HG03520 (cell line): ENCODE results near the gene KLK8.
"Not testable (repeated sequence)": the region's sequence is repeated elsewhere in the genome, so short reads cannot be mapped to it uniquely, and the experiment has no call there.

Source experiments
- ATAC-seq: cut with Tn5 transposase; IDR thresholded peaks from one replicate; pipeline ENCODE4 v1.9.1; 2021; ENCODE audit warnings: mild to moderate bottlenecking, moderate library complexity; ENCODE audit not compliant: unreplicated experiment

Gene KLK8

DNA sequence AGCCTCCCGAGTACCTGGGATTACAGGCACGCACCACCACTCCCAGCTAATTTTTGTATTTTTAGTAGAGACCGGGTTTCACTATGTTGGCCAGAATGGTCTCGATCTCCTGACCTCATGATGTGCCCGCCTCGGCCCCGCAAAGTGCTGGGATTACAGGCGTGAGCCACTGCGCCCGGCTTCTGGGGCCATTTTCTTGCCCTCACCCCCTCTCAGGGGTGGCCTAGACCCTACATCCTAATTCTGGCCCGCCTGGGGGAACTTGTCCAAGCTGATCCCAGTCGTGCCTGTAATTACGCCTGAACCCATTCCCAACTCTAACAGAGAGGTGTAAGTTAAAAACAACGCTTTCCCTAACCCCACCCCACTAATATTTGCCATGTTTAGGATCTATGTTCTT lies 17.0 kb downstream of the KLK8 start:
- not testable (repeated sequence) for ATAC-seq

- ATAC-seq: no peak
These were observed 17.6 kb downstream of the KLK8 start, which contains the start of gene KLK7 for GRCh38 chr19:50983625-50984292. TSS of gene KLK7 (minus strand) at chr19:50983917. CDS start at chr19:50982399, 1,518 bp downstream.

DNA sequence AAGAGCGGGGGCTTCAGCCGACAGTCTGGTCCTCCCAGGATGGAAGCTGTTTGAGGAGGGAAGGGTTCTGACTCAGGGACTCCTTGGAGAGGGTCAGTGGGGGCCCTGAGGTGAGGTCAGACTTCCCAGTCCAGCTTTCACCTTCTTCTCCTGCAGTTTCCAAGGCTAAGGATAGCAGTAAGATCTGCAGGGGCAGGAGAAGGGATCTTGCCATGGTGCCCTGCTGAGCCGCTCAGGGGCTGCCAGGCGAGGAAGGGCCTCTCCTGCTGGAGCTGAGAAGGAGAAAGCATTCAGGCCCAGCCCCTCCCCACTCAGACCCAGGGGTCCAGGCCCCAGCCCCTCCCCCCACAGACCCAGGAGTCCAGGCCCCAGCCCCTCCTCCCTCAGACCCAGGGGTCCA lies 19.2 kb downstream of the KLK8 start:
- ATAC-seq: no peak

DNA sequence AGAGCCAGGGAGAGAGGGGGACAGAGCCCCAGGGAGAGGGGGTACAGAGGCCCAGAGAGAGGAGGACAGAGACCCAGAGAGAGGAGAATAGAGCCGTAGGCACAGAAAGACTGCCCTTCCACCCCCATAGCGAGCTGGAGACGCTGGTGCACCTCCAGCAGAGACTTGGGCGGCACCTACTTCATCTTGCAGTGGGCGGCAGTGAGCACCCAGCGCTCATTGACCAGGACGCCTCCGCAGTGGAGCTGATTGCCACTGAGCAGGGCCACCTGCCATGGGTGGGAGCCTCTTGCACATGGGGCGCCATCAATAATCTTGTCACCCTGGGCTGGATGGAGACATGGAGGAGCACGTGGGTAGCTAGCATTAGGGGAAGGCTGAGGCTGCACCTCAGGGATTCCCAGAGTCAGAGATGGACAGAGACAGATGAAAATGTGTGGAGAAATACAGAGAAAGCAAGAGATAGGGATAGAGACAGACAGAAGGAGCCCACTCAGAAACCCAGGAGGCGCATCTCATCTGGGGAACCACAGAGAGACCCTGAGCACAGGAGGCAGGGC lies 19.7 kb downstream of the KLK8 start:
- no peak for ATAC-seq

DNA sequence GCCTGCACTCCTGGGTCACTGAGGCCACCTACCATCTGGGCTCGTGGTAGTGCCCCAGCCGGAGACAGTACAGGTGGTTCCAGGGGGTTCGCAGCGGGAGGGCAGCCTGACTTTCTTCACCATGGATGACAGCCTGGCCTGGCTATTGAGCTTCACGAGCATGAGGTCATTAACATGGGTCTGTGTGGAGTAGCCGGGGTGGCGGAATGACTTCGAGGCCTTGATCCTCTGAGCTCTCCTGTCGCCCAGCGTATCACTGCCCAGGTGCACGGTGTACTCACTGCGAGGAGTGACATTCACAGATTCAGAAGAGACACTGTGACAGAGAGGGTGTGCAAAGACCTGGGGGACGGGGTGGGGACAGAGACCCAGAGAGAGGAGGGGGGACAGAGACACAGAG lies 21.2 kb downstream of the KLK8 start:
- ATAC-seq: no peak

- ATAC-seq: no peak
These were observed 21.6 kb downstream of the KLK8 start for GRCh38 chr19:50979758-50980157.

GRCh38 chr19:50978772-50979390 lies 22.5 kb downstream of the KLK8 start:
- ATAC-seq: no peak

DNA sequence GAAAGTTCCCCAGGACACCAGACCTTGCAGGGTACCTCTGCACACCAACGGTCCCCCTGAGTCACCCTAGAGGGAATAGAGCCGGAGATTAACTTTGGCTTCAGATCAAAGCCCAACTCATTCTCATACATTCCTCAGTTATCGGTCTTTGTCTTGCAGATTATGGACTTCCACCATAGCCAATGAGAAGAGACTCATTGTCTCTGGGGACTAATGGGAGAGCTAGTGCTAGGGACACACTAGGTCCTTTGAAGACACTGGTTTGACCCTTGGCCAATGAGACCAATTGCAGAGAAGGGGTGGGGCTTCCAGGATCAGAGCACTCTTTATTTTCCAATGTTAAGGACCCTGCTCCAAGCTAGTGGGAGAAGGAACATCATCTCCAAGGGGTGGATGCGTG lies 23.8 kb downstream of the KLK8 start:
- ATAC-seq: no peak

GRCh38 chr19:50975766-50976165 lies 25.6 kb downstream of the KLK8 start:
- ATAC-seq: no peak

DNA sequence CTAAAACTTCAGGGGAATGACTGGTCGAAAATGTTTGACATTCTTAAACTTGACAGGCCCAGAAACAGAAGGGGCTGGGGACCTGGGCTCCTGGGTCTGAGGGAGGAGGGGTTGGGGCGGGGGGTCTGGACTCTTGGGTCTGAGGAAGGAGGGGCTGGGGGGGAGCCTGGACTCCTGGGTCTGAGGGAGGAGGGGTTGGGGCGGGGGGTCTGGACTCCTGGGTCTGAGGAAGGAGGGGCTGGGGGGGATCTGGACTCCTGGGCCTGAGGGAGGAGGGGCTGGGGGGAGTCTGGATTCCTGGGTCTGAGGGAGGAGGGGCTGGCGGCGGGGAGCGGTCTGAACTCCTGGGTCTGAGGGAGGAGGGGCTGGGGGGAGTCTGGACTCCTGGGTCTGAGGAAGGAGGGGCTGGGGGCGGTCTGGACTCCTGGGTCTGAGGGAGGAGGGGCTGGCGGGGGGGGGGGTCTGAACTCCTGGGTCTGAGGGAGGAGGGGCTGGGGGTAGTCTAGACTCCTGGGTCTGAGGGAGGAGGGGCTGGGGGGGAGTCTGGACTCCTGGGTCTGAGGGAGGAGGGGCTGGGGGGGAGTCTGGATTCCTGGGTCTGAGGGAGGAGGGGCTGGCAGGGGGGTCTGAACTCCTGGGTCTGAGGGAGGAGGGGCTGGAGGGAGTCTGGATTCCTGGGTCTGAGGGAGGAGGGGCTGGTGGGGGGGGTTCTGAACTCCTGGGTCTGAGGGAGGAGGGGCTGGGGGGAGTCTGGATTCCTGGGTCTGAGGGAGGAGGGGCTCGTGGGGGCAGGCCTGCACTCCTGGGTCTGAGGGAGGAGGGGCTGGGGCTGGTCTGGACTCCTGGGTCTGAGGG lies 26.5 kb downstream of the KLK8 start:
- ATAC-seq: no peak

GRCh38 chr19:50972795-50973376 lies 28.5 kb downstream of the KLK8 start:
- ATAC-seq: no peak

GRCh38 chr19:50969810-50970209 lies 31.6 kb downstream of the KLK8 start:
- ATAC-seq: not testable (repeated sequence)

- no peak for ATAC-seq
These were observed 32.0 kb downstream of the KLK8 start, which contains the start of gene KLK6 for GRCh38 chr19:50969413-50969760. TSS of gene KLK6 (minus strand) at chr19:50969591. CDS start at chr19:50968104, 1,487 bp downstream.

GRCh38 chr19:50968716-50969412 lies 32.5 kb downstream of the KLK8 start:
- no peak for ATAC-seq

DNA sequence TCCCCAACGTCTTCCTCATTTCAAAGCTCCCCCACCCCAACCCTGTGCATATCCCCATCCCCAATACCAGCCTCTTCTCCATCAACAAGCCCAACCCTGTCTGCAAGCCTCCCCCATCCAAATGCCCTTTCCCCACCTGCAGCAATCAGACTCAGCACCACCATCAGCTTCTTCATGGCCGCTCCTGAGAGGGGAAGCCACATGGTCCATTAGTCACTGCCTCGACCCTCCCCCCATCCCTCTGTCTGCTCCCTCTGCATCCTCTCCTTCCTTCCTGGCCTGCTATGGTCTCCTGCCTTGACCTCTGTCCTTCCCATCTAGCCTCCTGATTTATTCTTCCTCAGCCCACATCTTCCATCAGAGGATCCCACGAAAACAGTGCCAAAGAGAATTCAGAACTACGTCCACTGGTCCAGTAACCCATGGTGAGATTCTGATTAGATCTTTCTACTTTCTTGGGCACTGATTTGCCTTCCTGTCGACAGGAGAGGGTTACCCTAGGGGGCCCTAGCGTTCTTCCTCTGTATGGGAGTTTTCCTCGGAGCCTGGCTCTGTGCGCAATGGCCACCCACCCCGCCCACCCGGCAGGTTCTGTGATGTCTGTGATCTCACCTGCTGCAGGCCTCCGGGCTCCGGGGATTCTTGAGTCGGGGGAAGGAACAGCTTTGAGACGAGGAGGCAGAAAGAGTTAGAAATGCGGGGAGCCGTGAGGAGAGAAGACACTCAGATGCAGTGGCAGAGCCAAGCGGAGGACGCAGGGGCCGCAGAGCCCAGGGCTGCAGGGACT lies 33.3 kb downstream of the KLK8 start:
- ATAC-seq: no peak

GRCh38 chr19:50964266-50964665 lies 37.1 kb downstream of the KLK8 start:
- no peak for ATAC-seq

DNA sequence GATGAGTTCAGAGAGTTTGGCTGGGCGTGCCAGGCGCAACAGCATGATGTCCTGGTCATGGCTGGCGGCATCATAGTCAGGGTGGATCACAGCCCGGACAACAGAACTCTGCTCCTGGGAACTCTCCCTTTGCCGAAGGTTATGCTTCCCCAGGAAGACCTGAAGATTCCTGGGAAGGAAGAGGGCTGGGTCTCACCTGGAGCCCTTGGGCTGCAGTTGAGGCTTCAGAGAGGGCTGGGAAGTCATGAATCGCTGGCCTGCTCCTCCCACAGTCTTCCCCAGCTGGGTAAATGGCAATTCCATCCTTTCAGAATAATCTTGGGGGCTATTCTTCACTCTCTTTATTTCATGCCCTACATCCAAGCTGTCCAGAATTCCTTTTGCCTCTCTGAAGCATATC lies 38.0 kb downstream of the KLK8 start:
- no peak for ATAC-seq

GRCh38 chr19:50962245-50962644 lies 39.2 kb downstream of the KLK8 start:
- no peak for ATAC-seq

GRCh38 chr19:50959731-50960500 lies 41.5 kb downstream of the KLK8 start:
- no peak for ATAC-seq
